8988T (cell line): ENCODE results near the gene CDK11B.
"Not testable (repeated sequence)": the region's sequence is repeated elsewhere in the genome, so short reads cannot be mapped to it uniquely, and the experiment has no call there.

Experiments used
- DNase-seq: peaks from one replicate; pipeline ENCODE4 v3.0.0; 2011

The CDK11B gene

GRCh38 chr1:1647567-1648241, 11.1 kb downstream of the CDK11B start:
- DNase-seq, result not testable (repeated sequence)

- not testable (repeated sequence) for DNase-seq
These were observed 12.5 kb downstream of the CDK11B start for GRCh38 chr1:1646326-1646725.

- not testable (repeated sequence) for DNase-seq
These were observed 17.9 kb downstream of the CDK11B start for GRCh38 chr1:1640711-1641461.

GRCh38 chr1:1640081-1640480, 18.7 kb downstream of the CDK11B start:
- not testable (repeated sequence) for DNase-seq

GRCh38 chr1:1639368-1639767, 19.4 kb downstream of the CDK11B start:
- not testable (repeated sequence) for DNase-seq

GRCh38 chr1:1638528-1638927, 20.3 kb downstream of the CDK11B start:
- DNase-seq, result not testable (repeated sequence)

- not testable (repeated sequence) for DNase-seq
These were observed 21.3 kb downstream of the CDK11B start for GRCh38 chr1:1637479-1637875.

GRCh38 chr1:1636621-1637478, 22.0 kb downstream of the CDK11B start:
- DNase-seq, result not testable (repeated sequence)

- DNase-seq, result not testable (repeated sequence)
These were observed 24.2 kb downstream of the CDK11B start for GRCh38 chr1:1634613-1635012.

- not testable (repeated sequence) for DNase-seq
These were observed 25.4 kb downstream of the CDK11B start for GRCh38 chr1:1633409-1633808.

- DNase-seq, result peak; percentile 50
These were observed 26.9 kb downstream of the CDK11B start, which contains the start of gene MMP23B for GRCh38 chr1:1631782-1632420. Gene MMP23B (plus strand): TSS chr1:1632173. CDS start chr1:1632219, 46 bp downstream.

- DNase-seq, result no peak
These were observed 27.6 kb downstream of the CDK11B start for GRCh38 chr1:1630965-1631781.

- peak; percentile 47 for DNase-seq
These were observed 28.4 kb downstream of the CDK11B start for GRCh38 chr1:1630191-1630964.

- DNase-seq, result peak; percentile 67
These were observed 29.2 kb downstream of the CDK11B start for GRCh38 chr1:1629430-1630190.

- DNase-seq, result peak; percentile 82
These were observed 29.9 kb downstream of the CDK11B start for GRCh38 chr1:1628754-1629429.

GRCh38 chr1:1627829-1628753, 30.7 kb downstream of the CDK11B start:
- DNase-seq, result no peak

- no peak for DNase-seq
These were observed 31.5 kb downstream of the CDK11B start for GRCh38 chr1:1627261-1627828.
